HG02870 (cell line): ENCODE results near the gene STAT1.

Experiments used
- ATAC-seq: cut with Tn5 transposase; IDR thresholded peaks from one replicate; pipeline ENCODE4 v1.9.1; 2021; ENCODE audit warnings: mild to moderate bottlenecking, moderate library complexity; ENCODE audit not compliant: unreplicated experiment

Gene STAT1

DNA sequence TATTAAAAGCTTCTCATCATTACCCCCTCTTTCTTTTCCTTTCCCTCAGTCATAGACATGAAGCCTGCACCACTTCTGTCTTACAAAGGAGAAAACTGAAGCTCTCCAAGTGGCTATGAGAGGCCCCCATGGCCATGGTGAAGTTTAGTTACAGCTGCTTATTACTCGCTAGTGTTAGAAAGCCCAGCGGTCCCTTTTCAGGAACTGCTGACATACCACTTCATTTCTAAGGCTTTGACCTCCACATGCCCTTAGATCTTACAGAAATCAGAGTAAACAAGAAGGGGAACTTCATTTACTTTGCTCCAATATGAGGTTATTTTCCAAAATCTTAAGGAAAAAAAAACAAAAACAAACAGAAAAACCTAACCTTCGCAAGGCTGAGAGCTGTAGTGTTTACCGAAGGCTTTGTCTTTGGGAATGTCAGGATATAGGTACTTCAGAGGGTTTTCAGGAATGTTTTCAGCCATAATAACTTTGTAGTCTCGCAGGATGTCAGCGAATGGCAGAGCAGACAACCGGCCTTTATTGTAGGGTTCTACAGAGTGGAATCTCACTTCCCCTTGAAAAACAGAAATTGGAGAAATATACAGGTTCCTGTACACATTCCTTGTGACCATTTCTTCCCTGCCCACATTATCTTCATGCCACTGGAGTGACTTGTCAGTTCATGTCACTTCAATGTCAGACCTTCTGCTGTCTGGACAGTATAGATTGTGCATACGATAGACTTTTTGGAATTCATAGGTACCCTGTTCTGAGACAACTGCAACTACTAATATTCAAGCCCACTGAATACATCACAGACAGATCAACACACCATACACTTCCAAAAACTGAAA is 18.8 kb upstream of the STAT1 start:
- ATAC-seq: no peak

DNA sequence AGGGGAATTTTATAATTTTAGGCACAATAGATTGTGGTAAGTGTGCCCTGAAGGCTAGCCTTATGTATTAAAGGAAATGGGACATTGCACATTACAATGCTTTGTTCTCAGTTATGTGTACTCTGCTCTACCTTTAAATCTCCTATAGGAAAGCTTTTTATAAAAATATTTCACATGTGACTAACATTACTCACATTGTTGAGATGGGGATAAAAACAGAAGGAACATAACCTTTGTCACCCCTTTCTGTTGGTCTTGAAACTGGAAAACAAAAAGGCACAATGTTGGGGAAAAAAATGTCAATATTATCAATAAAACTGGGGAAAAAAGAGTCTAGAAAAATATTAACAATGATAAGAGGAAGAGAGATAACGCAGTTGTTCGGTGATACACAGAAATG is 17.3 kb upstream of the STAT1 start:
- no peak for ATAC-seq

DNA sequence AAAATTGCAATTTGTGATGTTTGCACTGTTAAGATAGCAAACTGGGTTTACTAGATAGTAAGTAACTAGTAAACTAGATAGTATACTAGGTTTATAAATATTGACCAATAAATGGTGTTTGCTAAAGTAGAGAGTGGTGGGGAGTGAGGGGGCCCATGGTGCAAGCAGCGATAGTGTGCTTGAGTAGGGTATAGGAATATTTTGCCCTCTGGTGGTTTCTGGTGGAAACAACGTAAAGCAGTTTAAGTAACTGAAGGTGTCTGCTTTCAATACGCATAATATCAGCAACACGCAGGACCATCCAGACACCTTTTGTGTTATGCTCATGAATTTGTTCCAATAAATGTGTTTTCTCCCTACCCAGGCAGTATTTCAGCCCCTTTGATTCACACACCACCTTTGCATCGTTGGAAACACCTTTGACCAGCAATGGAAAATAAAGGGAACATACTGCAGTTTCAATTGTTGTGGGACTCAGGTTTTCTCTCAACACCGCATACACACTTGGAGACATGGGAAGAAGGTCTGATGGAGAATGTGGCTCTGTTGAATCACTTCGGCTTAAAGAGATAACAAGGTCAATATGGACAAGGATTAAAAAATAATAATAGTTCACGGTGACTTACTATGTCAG is 16.7 kb upstream of the STAT1 start:
- ATAC-seq: peak; percentile 88

DNA sequence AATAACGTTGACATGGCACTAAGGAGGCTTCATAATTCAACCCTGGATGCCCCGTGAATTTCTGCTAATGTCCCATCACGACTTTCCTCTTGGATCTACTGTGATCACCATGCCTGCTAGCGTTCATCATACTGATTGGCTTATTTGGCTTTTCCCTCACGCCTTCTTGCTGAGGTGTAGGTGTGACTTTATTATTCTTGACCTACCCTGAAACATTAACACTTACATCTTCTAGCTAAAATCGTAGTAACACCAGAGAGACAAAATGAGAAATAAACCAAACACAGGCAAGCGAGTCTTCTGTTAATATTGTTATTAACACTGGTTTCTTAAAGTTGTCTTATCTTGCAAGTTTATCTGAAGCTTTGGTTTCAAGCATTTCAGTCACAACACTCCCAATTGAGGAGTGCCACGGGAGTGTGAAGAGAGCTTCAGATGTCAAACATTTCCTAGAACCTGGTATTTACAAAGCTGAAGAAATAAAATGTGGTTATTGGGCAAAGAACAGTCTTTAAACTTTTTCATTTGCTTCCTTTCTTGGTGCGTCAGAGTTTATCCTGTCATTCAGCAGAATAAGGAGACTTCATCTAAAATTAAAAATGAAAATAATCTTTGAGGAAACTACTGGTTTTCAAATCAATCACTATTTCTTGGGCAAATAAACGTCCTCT is 15.4 kb upstream of the STAT1 start:
- ATAC-seq: no peak

DNA sequence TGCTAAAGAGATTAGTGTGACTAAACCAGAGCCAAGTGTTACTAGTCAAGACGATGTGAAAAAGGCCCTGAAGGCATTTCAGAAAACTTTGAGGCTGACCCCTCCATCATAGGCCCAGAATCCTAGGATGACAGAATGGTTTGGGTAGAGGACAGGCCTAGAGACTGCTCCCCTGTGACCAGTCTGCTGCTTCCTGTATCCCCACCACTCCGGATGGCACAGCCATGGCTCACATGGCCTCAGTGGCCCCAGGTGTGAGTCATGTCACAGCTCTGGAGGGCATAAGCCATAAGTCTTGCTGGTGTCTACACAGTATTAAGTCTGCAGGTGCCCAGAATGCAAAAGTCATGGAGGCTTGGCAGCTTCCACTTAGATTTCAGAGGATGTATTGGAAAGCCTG is 12.4 kb upstream of the STAT1 start:
- ATAC-seq: no peak

DNA sequence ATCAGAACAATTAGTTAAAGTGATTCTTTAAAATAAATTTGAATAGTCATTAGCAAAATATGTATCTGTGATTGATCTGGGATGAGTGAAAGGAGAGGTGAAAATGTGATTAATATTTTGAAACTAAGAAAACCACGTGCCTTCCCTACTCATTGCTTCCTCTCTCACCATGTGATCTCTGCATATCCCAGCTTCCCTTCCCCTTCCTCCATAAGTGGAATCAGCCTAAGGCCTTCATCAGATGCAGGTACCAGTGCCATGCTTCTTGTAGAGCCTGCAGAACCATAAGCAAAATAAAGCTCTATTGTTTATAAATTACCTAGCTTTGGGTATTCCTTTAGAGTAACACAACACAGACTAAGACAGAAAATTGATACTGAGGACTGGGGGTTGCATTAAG is 11.2 kb upstream of the STAT1 start:
- ATAC-seq: no peak

DNA sequence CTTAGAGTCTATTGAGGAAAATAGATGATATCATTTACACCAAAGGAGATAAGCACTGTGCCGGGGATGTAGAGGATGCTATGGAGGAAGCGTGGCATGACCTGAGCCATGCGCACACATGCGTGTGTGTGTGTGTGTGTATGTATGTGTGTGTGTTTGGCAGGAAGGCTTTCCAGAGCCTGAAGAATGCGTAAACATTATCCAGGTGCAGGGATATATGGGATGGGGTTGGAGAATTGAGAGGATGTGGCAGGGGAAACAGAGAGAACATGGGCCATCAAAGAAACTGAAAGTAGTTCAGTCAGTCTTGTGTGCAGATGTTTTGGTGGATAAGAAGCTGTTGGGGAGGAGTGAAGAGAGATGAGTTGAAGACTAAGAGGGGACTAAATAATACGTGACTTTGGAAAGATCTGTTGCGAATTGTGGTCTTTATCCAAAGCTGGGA is 9.3 kb upstream of the STAT1 start:
- no peak for ATAC-seq

DNA sequence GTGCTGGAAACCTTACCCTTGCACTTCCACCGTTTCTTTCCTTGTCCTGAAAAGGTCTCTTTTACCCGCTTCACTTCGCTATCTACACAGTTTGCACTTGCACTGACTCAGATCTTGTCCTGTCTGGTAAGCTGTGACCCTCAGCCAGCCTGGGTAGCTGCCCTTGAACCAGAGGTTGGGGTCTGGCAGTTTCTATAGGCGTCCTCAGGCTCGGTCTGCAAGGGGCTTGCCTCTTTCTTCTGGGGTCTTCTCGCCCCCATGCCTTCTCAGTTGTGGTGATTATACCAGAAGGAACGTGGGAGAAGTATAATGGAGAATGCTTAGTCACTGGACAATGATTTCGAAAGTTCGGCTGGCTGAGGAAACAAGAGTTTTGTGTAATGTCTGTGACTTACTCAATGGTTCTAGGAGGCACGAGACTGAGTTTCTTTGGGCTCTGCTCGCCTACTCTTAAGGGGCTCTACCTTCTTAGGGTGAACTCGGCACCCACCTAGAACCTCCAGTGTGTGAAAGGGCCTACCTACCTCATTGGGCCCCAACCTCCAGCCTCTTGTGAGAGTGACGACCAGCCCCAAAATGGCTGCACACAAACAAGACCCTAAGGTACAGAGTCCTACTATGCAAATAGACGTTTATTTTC is 6.9 kb upstream of the STAT1 start:
- ATAC-seq: peak; percentile 17

DNA sequence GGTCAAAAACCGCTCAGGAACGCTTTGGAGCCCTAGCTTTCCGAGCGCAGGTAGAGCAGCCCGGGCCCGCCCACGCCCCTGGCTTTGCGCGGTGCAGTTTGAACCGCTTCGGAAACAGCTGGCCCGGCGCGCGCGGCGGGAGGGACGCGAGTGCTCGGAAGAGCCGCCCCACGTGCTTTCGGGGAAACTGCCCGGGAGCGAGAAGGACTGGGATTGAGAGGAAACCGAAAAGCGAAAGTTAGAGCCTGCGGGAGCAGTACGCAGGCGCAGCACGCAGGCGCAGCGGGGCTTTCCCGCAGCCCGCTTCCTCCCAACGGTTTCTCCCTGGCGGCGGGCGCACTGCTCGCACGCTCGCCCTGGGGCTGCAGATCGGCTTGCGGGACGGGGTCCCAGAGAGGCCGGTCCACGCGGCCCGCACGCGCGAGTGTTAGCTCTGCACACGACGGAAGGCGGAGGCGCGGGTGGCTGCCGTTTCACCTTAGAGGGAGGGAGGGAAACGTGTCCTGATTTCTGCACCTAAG is 6.3 kb upstream of the STAT1 start:
- peak; percentile 68 for ATAC-seq

DNA sequence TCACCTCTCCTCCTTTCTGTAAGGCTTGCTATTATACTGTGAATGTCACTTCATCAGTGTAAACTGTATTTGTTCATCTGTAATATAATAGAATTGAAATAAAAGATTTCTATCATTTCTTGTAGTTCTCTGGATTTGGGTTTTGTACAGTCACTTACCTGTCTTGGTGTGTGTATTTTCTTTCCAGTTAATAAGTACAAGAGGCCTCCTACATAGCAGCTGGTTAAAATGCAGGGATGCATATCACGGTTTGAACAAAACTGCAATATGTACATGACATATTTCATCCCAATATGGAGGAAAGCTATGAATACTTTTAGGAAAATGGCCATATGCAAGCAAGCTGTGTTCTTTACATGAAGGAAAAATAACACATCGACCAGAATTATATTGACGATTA is 5.4 kb upstream of the STAT1 start:
- no peak for ATAC-seq

DNA sequence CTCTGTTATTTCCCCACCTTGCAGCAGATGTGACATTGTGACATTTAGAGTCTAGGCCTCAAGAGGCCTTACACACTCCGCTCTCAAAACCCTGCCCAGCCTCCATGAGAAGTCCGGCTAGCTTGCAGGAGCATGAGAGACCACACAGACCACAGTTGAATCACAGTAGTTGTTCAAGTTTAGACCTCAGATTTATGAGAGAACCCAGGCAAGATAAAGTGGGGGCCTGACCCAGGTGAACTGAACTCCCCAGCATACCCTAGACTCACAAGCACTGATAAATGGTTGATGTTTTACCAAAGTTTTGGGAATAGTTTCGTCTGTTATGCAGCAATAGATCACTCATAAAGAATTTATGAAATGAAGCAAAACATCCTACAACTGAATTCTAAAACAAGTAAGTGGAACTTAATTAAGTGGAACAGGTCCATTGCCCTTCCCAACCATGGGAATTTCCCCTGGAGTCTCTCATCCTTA is 4.7 kb upstream of the STAT1 start:
- no peak for ATAC-seq

DNA sequence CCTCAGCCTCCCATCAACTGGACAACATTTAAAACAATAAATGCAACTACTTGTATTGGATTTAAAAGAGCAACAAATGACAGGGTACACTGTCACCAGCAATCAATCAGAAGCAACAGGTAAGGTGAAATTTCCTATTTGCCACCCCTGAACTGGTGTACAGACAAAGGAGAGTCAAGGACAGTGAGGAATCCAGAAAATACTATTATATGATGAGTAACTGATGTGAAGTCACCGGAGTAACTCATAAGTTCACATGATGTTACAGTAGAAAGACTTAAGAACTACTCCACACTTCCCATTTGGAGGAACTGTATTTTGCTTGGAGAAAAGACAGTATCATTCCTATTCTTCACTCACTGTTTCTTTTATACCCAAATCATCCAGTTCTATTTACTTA is 4.1 kb upstream of the STAT1 start:
- ATAC-seq: no peak

DNA sequence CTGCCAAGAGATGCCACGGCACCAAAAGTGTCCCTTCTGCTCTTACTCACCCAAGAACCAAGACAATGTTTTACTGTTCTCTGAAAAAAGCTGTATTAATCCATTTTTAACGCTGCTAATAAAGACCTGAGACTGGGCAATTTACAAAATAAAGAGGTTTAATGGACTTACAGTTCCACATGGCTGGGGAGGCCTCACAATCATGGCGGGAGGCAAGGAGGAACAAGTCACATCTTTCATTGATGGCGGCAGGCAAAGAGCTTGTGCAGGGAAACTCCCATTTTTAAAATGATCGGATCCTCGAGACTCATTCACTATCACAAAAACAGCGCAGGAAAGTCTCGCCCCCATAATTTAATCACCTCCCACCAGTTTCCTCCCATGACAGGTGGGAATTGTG is 1.9 kb upstream of the STAT1 start:
- no peak for ATAC-seq

DNA sequence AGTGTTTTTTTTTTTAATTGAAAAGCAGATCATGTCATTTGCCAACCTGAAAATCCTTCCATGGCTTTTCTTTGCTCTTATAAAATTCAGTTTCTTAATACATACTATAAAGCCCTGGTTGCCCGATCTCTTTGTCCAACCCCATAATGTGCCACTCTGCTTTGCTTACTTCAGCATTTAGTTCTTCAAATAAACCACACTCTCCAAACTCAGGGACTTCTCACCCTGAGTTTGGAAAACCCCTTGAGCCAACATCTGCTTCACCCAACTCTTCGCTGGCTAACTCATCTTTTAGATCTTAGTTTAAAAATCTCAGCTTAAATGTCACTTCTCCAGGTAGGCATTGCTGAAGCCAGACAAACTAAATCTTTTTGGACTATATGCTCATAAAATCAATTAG is 1.3 kb upstream of the STAT1 start:
- no peak for ATAC-seq

DNA sequence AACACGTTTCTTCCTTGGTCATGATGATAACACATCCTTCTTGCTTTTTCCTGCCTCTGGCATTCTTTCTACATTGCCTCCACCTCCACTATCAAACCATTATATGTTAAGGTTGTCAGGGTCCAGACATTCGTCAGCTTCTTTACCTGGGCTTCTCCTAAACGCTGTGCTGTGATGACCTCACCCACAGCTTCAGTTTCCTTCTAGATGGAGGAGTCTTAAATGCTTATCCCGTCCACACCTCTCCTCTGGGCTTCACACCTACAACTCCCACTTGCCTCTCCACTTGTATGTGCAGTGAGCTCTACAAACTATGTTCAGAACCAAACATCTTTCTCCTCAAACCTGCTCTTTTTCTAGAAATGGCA is 666 bp upstream of the STAT1 start:
- ATAC-seq: no peak

DNA sequence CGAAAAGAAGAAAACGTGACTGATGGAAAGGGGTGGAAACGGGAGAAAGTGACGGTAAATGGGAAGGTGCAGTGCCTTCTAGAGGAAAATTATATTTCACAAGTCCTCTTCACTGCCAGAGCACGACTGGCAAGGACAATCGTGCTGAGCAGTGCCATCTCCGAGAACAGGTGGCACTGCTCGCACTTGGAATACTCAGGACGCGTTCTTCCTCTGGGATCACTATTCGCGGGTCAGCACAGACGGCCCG is 364 bp downstream of the STAT1 start:
- ATAC-seq: no peak

DNA sequence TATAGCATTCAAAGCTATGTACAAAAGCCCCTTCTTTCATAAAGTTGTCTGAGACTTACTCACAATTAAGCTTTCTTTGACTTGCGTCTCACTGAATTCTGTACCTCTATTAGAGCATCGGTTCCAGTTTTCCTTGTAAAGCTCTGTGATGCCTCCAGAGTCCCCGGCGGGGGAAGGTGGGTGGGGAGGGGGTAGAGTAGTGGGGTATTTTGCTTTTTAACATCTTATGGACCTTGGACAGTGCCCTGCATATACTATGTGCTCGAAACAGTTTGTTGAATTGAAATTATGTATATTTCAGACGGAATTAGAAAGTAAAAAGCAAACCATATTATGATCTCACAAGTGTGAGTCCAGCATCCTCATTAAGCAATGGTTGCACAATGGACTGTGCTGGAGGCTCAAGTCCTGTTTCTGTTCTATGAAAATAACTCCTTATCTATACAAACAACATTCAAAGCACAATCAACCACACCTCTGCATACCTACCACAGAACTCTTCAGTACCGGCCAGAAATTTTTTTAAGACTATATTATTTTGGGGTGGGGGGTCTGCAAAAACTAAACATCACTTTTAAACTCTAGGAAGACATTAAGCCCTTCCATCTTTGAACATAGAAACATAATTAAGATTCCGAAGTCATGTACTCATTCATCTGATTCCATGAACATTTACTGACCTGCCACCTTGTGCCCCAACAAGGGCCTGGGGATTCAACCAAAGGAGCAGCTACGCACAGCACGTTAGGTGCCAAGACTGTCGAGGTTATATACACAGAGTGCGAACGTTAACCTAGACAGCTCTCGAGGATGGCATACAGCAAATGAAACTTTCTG is 908 bp downstream of the STAT1 start:
- ATAC-seq: peak; percentile 2

DNA sequence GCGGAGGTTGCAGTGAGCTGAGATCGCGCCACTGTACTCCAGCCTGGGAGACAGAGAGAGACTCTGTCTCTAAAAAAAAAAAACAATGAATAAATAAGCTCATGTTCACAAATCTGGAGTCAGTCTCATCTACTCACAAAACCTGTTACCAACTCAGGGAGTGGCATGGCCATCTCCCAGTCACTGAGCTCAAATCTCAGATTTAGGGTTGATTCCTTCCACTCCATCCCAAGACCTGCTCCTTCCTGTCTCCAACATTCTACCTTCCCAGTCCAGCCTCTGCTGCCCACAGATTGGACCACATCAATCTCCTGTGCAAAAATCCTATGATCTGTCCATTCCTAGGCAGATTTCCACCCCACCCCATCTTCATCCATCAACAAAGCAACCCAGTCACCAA is 1.6 kb downstream of the STAT1 start:
- ATAC-seq: no peak

DNA sequence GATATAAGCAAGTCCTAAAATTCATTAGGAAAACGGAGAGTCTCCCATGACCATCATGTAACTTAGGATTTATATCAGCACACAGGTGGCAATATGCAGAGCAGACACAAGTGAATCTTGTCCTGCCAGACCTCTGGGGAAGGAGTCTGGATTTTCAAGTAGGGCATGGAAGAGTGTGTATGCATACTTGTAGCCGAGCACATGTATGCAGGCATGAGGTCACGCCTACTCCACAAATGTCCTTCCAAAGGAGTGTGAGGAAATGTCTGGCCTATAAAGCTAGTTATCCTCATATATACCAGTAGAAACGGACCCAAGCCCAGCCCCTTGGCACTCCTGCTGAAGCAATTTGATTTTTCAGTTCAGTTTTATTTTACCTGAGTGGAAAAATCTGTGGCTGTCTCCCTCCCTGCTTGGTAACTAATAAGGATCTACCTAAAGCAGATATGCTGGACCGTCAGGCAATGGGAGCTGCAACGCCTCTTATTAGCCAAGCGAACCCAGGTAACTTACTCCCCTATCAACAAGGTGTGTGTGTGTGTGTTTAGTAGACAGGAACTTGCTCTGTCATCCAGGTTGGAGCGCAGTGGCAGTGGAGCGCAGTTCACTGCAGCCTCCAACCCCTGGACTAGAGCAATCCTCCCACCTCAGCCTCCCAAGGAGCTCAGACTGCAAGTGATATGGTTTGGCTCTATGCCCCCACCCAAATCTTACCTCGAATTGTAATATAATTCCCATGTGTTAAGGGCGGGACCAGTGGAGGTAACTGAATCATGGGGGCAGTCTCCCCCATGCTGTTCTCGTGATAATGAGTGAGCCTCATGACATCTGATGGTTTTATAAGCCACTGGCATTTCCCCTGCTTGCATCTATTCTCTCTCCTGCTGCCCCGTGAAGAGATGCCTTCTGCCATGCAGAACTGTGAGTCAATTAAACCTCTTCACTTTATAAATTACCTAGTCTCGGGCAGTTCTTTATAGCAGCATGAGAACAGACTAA is 2.8 kb downstream of the STAT1 start:
- no peak for ATAC-seq
